Right hindlimb (tissue), 1 donor: ENCODE results near the gene SEMA6C.
"Not testable (repeated sequence)": the region's sequence is repeated elsewhere in the genome, so short reads cannot be mapped to it uniquely, and the experiment has no call there.

Source experiments
- DNase-seq: peaks from one replicate; pipeline ENCODE4 v3.0.0-alpha.2; 2018

Gene SEMA6C

DNA sequence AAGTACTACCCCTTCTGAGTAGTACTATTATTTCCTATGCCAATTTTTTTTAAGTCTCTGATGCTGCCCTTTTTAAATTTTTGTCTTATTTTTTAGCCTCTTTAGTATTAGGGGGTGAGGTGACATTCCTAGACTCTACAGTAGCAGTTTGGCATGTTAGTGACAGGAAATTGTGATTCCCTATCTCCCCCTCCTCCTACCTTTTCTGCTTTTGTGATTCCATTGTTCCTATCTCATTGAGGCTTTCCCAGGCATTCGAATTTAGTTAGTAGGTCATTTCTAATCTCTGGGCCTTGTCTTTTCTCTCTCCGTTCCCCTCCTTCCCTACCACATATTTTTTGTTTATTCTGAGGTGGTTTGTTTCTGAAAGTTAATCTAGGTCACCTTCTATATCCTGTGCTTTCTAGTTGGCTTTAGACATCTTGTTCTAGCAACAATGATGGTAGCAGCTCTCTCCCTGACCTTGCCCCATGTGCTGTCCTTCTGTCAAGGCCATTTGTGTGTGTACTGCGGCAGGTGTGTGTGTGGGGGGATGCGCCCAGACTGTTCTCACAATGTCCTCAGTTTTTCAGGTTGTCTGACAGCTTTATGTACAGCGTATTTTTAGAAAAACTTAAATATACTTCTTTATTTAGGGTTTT, 21.5 kb downstream of the SEMA6C start:
- DNase-seq = no peak

DNA sequence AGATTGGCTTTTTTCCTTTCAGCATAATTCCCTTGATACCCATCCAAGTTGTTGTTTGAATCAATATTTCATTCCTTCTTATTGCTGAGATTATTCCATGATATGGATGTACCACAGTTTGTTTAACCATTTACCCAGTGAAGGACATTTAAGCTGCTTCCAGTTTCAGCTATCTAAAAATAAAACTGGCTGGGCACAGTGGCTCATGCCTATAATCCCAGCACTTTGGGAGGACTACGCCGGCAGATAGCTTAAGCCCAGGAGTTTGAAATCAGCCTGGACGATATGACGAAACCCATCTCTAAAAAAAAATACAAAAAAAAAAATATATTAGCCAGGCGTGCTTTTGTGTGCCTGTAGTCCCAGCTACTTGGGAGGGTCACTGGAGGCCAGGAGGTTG, 32.6 kb downstream of the SEMA6C start:
- DNase-seq = no peak

DNA sequence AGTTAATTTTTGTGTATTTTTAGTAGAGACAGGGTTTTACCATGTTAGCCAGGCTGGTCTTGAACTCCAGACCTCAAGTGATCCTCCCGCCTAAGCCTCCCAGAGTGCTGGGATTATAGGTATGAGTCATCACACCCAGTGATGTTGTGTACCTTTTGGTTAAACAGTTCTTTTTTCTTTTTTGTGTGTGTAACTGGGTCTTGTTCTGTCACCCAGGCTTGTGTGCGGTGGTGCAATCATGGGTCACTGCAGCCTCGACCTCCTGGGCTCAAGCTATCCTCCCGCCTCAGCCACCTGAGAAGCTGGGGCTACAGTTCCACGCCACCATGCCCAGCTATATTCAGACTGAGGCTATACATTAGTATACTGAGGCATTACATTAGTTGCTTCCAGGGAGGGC, 38.1 kb downstream of the SEMA6C start:
- DNase-seq = no peak

DNA sequence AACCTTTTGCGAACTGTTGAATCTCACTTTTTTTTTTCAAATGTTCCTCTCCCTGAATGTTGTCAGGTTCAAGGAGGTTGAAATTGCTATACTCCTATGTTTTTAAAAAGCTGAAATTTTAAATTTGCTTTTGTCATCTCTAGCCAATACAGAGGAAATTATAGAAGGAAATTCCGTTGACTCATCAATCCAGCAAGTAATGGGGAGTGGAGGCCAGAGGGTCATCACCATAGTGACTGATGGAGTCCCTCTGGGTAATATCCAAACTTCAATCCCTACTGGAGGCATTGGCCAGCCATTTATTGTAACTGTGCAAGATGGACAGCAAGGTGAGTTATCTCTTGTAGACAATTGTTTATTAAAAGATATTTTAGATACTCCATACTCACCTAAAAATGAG, 39.5 kb downstream of the SEMA6C start:
- no peak for DNase-seq

DNA sequence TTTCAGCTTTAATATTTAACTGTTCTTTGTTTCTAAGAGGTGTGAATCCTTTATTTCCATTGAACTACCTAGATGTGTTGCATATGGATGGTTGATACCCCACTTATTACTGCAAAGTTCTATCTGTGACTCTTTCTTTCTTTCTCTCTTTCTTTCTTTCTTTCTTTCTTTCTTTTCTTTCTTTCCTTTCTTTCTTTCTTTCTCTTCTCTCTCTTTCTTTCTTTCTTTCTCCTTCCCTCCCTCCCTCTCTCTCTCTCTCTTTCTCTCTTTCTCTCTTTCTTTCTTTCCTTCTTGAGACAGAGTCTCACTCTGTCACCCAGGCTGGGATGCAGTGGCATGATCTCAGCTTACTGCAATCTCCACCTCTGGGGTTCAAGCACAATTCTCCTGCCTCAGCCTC, 41.8 kb downstream of the SEMA6C start:
- DNase-seq = no peak

DNA sequence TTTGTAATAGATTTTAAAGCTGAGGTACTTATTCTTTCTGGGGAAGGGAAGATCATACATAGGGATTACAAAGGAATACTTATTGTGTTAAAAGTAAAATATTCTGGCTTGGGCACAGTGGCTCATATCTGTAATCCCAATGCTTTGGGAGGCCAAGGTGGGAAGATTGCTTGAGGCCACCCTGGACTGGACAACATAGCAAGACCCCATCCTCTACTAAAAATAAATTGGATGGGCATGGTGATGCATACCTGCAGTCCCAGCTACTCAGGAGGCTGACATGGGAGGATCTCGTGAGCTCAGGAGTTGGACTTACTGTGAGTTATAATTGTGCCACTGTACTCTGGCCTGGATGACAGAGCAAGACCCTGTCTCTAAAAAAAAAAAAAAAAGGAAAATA, 48.3 kb downstream of the SEMA6C start:
- DNase-seq = no peak

DNA sequence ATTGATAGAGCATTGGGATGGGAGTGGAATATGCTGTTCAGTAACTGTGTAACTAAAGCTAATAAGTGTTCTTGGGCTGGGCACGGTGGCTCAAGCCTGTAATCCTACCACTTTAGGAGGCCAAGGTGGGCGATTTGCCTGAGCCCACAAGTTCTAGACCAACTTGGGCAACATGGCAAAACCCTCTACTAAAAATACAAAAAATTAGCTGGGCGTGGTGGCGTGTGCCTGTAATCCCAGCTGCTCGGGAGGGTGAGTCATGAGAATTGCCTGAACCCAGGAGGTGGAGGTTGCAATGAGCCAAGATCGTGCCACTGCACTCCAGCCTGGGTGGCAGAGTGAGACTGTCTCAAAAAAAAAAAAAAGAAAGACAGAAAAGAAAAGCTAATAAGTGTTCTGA, 49.0 kb downstream of the SEMA6C start:
- not testable (repeated sequence) for DNase-seq

DNA sequence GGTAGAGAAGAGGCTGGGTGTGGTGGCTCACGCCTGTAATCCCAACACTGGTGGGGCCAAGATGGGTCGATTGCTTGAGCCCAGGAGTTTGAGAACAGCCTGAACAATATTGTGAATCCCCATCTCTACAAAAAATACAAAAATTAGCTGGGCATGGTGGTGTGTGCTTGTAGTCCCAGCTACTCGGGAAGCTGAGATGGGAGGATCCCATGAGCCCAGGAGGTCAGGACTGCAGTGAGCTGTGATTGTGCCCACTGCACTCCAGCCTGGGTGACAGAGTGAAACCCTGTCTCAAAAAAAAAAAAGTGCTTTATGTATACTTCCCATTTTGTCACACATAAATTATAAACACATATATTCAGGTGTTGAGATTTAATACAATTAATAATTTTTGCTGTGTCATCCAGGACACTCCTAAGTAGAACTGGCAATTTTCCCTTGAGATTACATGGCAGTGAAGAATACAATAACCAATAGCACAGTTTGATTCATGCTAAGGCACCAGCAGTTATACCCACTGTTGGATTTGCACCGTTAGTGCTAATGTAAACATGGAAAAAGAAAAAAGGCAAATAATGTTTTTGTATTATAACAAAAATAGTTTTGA, 60.4 kb downstream of the SEMA6C start:
- DNase-seq = no peak
